GM18505 (cell line): ENCODE data around the gene RAP1A.
"Not testable (repeated sequence)": the region's sequence is repeated elsewhere in the genome, so short reads cannot be mapped to it uniquely, and the experiment has no call there.

ENCODE experiments used
- ATAC-seq: cut with Tn5 transposase; IDR thresholded peaks from one replicate; pipeline ENCODE4 v1.9.1; 2021; ENCODE audit not compliant: unreplicated experiment
- POLR2A ChIP-seq: IDR thresholded peaks from 4 replicates; pipeline ENCODE4 v1.6.1; 2011; ENCODE audit warnings: borderline replicate concordance; ENCODE audit not compliant: insufficient read depth, insufficient read length; ENCODE audit errors: extremely low read depth

Gene RAP1A

DNA sequence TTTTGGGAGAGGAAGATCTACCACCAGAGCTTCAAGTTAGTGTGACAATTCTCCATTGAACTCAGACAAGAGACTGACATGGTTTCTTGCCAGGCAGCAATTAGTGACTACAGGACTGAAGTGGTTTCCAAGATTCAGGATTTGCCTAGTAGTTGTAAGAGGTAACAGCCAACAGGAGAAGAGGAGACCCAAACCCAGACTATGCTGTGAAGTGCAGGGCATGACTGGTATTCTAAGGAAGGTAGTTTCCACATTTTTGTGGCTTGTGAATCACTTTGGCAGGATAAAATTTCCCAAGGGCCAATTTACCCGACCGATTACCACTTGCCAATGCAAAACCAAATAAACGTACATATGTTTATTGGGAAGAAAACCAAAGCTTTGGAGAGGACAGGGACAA is 14.7 kb upstream of the RAP1A start:
- no peak for ATAC-seq
- no peak for TF ChIP-seq POLR2A

DNA sequence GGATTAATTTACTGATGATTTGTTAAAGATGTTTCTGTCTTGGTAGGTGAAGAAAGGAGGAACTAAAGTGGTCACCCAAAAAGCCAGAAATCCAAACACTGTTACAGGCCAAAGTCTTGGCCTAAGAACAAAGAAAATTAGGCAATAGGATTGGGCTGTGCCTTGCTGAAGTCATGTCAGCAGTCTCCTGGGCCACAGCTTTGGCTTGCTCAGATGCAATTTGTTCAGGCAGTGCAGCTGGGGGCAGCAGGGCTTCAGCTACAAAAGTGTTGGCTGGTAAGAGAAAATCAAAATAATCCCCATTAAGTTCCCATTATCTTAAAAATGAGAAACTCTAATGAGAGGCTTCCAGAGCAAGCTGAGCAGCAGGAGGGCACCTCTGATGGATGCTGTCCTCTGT is 14.0 kb upstream of the RAP1A start:
- no peak for ATAC-seq
- no peak for TF ChIP-seq POLR2A

DNA sequence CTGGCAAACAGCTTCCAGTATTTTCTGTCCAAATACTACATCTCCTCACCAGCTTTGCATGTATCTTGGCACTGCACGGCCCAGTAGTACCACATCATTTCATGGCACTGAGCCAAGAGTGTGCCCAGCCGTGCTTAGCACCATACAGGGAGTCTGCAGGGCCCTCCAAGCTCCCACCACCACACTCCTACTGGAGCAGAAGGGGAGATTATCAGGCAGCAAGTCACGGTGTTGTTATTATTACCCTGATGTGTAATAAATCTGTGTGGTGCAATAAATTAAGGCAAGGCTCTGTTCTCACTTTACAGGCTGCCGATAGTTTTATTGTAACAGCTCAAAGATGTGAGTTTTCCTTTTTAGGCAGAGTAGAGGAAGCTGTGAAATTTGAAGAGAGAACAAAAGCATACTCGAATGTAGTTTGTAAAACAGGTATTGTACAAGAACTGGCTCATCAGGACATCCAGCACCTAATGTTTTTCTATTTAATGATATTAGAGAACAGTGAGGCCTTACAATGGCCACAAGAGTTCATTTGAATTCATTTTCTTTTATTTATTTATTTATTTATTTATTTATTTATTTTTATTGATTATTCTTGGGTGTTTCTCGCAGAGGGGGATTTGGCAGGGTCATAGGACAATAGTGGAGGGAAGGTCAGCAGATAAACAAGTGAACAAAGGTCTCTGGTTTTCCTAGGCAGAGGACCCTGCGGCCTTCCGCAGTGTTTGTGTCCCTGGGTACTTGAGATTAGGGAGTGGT is 13.0 kb upstream of the RAP1A start:
- ATAC-seq, result not testable (repeated sequence)

DNA sequence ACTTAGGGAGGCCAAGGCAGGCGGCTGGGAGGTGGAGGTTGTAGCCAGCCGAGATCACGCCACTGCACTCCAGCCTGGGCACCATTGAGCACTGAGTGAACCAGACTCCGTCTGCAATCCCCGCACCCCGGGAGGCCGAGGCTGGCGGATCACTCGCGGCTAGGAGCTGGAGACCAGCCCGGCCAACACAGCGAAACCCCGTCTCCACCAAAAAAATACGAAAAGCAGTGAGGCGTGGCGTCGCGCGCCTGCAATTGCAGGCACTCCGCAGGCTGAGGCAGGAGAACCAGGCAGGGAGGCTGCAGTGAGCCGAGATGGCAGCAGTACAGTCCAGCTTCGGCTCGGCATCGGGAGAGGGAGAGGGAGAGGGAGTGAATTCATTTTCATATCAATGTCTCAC is 11.1 kb upstream of the RAP1A start:
- ATAC-seq, result not testable (repeated sequence)

DNA sequence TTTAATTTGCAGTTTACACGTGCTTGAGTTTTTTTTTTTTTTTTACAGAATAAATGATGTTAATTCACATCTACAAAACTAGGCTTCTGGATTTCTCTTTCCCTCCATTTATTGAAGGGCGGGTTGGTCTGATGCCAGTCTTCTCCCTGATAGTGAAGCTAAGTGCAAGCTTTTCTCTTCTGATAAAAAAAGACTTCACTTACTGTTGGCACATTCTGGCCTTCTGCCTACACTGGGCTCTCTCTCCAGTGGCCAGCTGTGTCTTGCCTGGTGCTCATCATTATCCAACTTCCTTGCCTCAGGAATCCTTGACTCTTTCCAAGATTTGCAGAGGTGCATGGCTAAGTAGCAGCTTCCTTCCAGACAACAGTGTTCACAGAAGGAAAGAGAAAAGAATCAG is 7.6 kb upstream of the RAP1A start:
- no peak for TF ChIP-seq POLR2A
- ATAC-seq, result no peak

DNA sequence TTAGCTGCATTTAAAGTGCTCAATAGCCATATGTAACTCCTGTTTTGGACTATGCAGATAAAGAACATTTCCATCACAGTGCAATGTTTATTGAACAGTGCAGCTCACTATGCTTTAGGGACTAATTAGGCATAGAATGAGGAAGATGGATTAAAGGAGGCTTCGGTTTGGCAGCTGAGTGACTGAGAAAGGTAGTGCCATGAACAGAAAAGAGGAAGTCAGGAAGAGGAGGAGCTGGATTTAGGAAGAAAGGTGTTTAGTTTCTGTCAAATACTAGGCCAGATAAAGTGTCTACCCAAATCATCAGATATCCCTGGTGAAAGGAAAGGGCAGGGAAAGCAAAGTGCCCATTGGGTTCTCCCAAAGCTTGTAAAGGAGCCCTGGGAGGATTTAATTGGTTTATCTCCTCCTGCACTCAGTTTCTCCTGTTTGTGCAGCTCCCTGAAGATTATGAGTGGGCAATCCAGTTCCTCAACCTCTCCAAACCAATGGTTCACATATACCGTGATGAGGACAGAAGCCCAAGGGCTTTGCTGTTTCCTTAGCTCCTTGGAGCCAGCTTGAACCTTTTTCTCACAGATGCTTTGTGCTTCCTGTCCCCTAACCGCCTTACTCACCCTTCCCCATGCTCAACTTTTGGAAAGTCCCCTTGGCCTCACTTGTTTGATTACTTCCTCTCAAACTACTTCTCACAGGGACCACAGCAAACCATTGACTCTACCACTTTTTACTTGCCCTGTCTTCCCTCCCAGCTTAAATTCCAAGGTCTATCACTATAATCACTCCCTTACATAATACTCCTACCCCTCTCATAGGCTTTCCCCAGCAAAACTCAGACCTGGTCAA is 3.5 kb upstream of the RAP1A start:
- no peak for ATAC-seq
- peak; percentile 50 for TF ChIP-seq POLR2A

DNA sequence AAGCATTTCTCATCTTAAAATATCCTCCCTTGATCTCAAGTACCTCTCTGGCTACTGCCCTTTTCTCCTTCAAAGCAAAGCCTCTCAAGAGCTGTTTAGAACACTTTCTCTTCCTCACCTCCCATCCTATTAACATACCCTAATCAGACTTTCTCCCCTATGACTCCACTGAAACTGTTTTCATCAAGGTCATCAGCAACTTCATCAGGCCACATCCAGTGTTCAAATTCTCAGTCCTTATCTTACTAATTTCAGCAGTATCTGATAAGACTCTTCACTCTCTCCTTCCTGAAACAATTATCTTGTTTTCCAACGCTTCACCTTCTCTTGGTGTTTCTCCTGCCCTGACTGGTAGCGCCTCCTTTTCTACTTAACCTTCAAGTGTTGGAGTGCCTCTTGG is 1.5 kb upstream of the RAP1A start:
- no peak for TF ChIP-seq POLR2A
- no peak for ATAC-seq

DNA sequence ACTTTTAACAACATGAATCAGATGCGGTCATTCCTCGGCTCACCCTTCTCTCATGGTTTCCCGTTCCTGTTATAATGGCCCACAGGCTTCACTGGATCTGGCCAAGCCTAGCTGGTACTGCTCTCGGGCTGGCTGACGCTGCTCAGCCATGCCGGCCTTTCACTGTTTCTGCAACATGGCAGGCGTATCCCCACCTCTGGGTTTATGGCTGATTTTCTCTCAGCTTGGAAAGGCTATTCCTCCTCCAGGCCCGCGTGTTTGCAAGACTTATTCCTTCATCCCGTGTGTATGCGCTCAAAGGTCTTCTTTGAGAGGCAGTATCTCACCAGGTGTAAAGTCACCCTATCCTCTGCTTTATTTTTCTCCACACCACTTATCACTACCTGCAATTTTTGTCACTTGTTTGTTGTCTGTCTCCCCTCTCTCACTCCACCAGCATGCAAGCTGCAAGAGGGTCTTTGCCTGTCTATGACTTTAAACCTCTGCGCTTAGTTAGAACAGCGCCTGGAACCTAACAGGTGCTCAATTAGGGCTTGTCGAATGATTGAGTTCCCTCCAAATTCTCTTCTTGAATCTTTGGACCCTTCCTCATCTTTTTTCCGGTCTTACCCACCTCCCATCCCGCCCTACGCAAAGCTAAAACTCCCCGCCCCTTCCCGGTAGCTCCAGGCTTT is 491 bp upstream of the RAP1A start:
- TF ChIP-seq POLR2A, result no peak
- ATAC-seq, result no peak

DNA sequence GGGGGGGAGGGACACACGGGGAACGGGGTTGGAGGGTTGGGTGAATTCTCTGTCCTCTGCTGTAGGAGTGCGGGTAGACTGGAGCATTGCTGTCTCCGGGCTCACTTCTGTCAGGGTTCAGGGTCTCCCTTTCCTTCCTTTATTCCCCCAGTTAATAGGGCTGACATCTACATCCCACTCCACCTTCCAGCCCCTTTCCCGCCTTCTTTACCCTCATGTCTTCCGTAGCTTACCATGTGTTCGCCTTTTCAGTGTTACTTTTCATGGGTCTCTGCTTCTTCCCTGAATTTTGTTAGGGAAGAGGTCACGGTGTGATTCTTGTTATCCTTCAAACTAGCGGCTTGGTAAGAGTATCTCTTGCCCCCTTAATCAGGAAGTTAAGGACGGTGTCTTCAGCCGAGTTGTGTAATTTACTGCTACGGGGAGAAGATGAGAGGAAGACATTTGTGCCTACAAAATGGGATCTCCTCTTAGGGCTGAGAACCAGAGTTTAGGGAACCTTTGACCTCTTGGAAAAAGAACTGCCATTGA is 917 bp downstream of the RAP1A start:
- ATAC-seq, result no peak
- no peak for TF ChIP-seq POLR2A

DNA sequence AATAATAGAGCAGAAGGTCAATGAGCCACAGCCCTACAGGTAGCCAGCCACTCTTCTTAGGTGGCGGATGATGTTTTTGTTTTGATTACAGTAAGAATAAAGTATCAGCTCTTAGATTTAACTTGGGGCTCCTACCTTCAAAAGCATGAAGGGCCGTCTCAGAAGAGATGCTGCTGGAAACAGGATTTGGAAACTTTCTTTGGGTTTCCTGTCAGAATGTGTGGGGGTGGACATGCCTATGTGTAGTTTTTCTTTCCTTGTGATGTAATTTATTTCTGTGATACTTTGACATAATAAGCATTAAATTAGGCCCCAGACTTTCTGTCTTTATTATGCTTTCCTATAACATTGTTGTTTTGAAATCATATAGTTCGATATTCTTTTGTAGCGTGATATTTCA is 1.5 kb downstream of the RAP1A start:
- no peak for ATAC-seq
- TF ChIP-seq POLR2A, result peak; percentile 30

DNA sequence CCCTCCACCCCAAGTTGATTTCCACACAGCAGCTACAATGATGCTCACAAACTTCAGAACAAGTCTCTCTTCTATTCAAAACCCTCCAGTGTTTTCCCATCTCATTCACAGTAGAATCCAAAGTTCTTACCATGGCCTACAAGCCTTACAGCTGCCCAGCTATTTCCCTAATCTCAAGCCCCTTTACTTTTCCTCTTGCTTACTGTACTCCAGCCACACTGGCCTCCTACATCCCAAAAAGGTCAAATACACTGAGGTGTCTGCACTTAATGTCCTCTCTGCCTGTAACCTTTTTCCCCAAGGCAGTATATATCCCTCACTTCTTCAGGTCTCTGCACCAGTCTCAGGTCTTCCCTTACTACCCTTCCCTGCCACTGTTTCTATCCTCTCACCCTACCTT is 2.6 kb downstream of the RAP1A start:
- TF ChIP-seq POLR2A, result no peak
- no peak for ATAC-seq

DNA sequence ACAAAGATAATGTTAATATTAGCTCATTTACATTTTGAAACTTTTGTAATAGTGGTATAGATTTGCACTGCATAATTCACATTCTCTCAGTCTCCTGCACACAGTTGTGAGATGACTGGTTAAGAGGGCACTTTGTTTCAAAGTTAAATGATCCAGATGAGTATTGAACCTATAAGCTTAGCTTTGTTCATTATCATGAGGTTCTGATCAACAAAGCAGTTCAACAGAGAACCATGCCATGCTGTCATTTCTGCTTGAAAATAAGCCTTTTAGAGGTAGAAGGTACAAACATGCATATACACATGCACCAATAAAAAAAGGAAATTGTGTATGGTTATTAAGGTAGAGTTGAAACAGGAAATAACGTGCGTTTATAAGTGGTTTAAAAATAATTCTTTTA is 4.8 kb downstream of the RAP1A start:
- ATAC-seq, result no peak
- TF ChIP-seq POLR2A, result no peak

DNA sequence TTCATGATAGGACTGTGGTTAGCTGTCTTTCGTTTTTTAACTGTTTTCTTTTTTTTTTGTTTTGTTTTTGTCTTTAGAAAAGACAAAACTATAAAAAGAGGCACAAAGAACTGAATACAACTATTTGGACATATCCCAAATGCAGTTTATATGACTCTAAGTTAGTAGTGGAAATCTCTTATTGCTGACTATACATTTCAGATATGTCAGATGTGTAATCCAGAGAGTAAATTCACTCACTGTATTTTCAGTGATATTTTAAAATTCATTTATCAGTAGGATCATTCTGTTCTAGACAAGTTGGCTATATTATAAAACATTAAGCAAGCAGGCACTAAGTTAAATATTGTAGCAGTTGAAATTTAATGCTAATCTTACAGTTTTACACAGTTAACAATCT is 5.7 kb downstream of the RAP1A start:
- no peak for ATAC-seq
- no peak for TF ChIP-seq POLR2A

DNA sequence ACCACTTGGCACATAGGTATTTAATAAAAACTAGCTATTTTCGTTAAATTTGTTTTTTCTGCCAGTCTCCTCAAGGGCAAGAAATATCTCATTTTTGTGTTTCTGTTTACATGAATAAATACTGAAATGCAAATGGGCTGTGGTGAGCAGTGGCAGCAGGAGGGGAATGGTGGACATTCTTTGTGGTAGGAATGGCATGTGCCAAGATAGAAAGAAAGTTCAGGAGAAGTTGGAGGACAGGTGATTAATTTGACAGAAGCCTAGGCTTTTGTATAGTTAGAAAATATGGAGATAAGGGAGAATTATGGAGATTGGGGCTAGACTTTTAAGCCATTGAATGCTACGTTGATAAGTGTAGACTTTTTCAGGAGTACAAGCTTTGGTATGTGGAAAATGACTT is 8.6 kb downstream of the RAP1A start:
- ATAC-seq, result no peak
- no peak for TF ChIP-seq POLR2A
